ACC112 (cell line): ENCODE results near the gene KIF26B.

Experiments used
- H2AFZ ChIP-seq: fragments of 200-600 bp; sonication (generic); one replicate; pipeline ENCODE4 v1.6.0; 2017; ENCODE audit warnings: antibody characterized with exemption, low read length; ENCODE audit not compliant: unreplicated experiment
- H3K27ac ChIP-seq: fragments of 200-600 bp; sonication (generic); 2 replicates; pipeline ENCODE4 v1.5.1; 2014; ENCODE audit warnings: low read depth, mild to moderate bottlenecking, antibody characterized with exemption, low read length, moderate library complexity
- H3K27me3 ChIP-seq: fragments of 200-600 bp; sonication (generic); 2 replicates; pipeline ENCODE4 v1.6.1; 2014; ENCODE audit warnings: mild to moderate bottlenecking, antibody characterized with exemption, low read length, moderate library complexity, mixed read lengths; ENCODE audit not compliant: insufficient read depth
- H3K36me3 ChIP-seq: fragments of 200-600 bp; sonication (generic); 2 replicates; pipeline ENCODE4 v1.6.1; 2016; ENCODE audit warnings: mild to moderate bottlenecking, antibody characterized with exemption, low read length, moderate library complexity, mixed read lengths; ENCODE audit not compliant: insufficient read depth
- H3K4me1 ChIP-seq: fragments of 200-600 bp; sonication (generic); one replicate; pipeline ENCODE4 v1.6.1; 2016; ENCODE audit warnings: low read length, mixed read lengths; ENCODE audit not compliant: insufficient read depth, unreplicated experiment, control insufficient read depth
- H3K4me3 ChIP-seq: fragments of 200-600 bp; sonication (generic); 2 replicates; pipeline ENCODE4 v1.5.1; 2014; ENCODE audit warnings: mild to moderate bottlenecking, low read depth, low read length
- H3K79me2 ChIP-seq: fragments of 200-600 bp; sonication (generic); one replicate; pipeline ENCODE4 v1.6.0; 2016; ENCODE audit warnings: low read length; ENCODE audit not compliant: control insufficient read depth, unreplicated experiment, insufficient read depth

KIF26B gene

DNA sequence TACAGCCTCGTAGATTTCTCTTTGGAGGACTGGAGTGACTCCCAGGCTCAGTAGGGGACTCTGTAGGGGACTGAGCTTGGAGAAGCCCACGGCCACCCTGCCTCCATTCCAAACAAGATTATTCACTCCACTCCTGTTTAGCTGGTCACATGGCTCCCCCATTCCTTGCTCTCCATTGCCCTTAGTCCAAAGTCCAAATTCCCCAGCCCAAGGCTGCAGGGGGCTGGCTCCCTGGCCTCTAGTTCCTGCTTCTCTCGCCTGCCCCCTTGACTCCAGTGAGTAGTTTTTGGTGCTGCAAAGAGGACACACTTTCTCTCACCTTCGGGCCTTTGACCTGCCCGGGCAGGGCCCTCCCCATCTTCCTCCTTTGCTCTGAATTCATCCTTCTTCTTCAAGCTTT is 403.3 kb downstream of the KIF26B start:
- H3K4me1 ChIP-seq: no peaks in the 10 kb centered on the region

DNA sequence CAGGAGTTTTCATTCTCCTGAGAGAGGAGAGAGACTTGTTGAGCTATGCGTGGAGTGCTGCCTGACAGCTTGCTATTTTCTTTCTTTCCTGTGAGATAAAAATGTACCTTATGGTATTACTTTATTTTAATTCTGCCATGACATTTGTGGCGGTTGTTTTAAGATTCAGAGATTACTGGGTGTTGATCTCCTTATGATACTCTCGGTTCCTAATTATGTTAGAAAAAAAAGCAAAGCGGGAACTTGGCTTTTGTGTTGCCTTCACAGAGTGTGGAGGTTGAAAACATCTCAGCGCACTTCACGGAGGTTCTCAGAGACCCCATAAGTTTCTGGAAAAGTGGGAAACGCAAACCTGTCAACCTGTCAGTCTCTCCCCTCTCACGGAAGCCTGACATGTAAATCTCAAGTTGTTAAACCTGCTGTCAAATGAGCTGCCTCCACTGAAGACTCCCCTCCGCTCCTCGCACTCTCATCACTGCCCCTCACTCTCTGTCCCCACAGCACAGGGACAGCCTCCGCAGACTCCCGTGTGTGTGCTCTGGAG is 405.6 kb downstream of the KIF26B start:
- Histone ChIP-seq H2AFZ (no peak overlapping the region), H3K4me3 (no peak overlapping the region), H3K79me2 (no peaks in the 10 kb centered on the region), H3K27ac (no peak overlapping the region), H3K4me1 (no peaks in the 10 kb centered on the region), H3K27me3 (no peaks in the 10 kb centered on the region), H3K36me3 (no peaks in the 10 kb centered on the region)

More for the DNA sequence above, 403.3 kb downstream of the KIF26B start:
- Histone ChIP-seq H3K4me3 (no peak overlapping the region), H2AFZ (no peak overlapping the region), H3K36me3 (no peaks in the 10 kb centered on the region), H3K27ac (no peak overlapping the region), H3K27me3 (no peaks in the 10 kb centered on the region), H3K79me2 (no peaks in the 10 kb centered on the region)

DNA sequence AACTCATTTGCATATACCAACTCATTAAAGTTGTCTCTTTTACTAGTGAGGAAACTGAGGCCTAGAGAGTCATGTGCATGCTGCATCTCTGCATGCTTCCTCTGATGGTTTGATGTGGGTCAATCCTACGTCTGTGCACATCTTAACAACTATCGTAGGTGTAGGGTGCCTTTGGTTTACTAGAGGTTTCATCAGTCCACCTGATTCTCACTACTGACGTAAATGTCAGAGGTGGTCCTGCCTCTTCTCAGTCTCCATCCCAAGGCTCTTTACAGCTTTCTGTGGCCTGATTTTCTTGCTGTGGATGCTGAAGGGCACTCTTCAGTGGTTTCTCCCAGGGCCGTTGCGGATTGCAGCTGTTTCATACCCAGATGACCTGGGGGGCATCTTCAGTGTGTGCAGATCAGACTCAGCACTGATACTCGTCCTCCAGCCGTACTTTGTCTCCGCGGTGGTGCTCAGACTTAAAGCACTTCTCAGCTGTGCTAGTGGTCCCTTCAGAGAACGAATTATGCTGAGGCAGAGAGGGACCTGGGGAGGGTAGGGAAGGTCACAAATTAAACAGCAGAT is 407.0 kb downstream of the KIF26B start:
- Histone ChIP-seq H3K36me3 (no peaks in the 10 kb centered on the region), H3K4me1 (no peaks in the 10 kb centered on the region), H3K27ac (no peak overlapping the region), H3K4me3 (no peak overlapping the region), H3K79me2 (no peaks in the 10 kb centered on the region), H2AFZ (no peak overlapping the region), H3K27me3 (no peaks in the 10 kb centered on the region)

DNA sequence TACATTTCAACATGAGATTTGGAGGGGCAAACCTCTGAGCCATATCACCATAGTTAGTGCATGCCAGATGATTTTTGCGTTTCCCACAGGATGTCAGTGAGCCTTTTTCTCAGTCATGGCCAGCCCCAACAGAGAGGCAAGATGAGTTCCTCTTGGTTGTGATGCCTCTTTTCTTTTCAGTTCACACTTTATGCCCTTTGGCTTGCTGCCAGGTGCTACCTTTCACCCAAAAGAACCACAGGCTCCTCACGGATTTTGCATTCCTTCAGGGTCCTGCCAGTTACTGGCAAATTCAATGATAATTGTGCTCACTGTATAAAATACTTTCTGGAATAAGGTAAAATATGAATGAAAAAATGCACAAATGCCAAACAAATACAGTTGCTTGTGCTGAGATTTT is 411.3 kb downstream of the KIF26B start:
- no peaks in the 10 kb centered on the region for H3K27me3 ChIP-seq
- H2AFZ ChIP-seq: no peak overlapping the region
- H3K4me1 ChIP-seq: no peaks in the 10 kb centered on the region
- H3K4me3 ChIP-seq: no peak overlapping the region
- no peaks in the 10 kb centered on the region for H3K36me3 ChIP-seq
- no peaks in the 10 kb centered on the region for H3K79me2 ChIP-seq
- no peak overlapping the region for H3K27ac ChIP-seq

DNA sequence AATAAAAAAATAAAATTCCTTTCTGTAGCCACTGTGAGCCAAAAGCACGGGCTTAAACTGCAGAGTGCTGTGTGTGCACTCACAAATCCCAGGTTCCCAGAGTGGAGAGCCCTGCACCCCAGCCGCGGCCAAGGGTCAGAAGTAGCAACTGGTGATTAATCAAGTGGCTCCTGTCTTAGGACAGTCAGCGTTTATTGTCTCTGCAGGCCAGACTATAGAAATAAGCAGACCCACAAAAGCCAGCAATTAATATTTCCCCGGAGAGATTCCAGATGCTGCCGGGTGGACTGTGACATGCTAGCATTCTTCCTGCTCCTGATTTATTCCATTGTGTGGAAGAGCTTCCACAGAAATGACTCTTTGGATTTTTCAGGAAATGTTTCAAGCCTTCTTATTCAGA is 412.2 kb downstream of the KIF26B start:
- H3K36me3 ChIP-seq: no peaks in the 10 kb centered on the region
- H3K27ac ChIP-seq: no peak overlapping the region
- no peaks in the 10 kb centered on the region for H3K79me2 ChIP-seq
- no peak overlapping the region for H3K4me3 ChIP-seq
- no peaks in the 10 kb centered on the region for H3K27me3 ChIP-seq
- no peak overlapping the region for H2AFZ ChIP-seq
- H3K4me1 ChIP-seq: no peaks in the 10 kb centered on the region

DNA sequence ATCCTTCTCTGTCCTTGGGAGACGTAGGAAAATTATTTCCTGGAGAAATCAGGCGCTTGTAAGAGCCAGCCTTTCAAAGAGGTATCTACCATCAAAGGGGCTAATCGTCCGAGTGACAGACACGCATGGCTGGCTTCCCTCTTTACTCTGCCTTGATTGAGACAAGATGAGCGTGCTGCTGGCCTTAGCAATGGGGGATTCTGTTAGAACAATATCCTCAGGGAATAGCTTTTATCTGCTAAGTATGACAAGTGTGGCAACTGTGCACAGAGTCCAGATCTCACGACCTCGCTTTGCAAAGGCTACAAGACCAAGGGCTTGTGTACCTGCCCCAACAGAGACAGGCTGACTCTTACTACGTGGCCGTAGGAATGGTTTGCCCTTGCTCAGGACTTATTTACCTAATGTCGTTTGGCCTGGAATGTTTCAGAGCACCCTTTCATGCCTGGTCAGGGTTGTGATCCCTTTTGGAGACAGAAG is 417.1 kb downstream of the KIF26B start:
- Histone ChIP-seq H3K36me3 (no peaks in the 10 kb centered on the region), H2AFZ (no peak overlapping the region), H3K4me3 (no peak overlapping the region), H3K27me3 (no peaks in the 10 kb centered on the region), H3K79me2 (no peaks in the 10 kb centered on the region), H3K27ac (no peak overlapping the region), H3K4me1 (no peaks in the 10 kb centered on the region)

- H3K4me1 ChIP-seq: no peaks in the 10 kb centered on the region
- no peaks in the 10 kb centered on the region for H3K79me2 ChIP-seq
- H2AFZ ChIP-seq: no peak overlapping the region
- H3K27me3 ChIP-seq: no peaks in the 10 kb centered on the region
- no peak overlapping the region for H3K4me3 ChIP-seq
- H3K36me3 ChIP-seq: no peaks in the 10 kb centered on the region
- no peak overlapping the region for H3K27ac ChIP-seq
These were observed 417.9 kb downstream of the KIF26B start for GRCh38 chr1:245572709-245573108.

GRCh38 chr1:245575710-245576109 is 420.9 kb downstream of the KIF26B start:
- H3K4me1 ChIP-seq: no peaks in the 10 kb centered on the region
- H3K4me3 ChIP-seq: no peak overlapping the region
- H2AFZ ChIP-seq: no peak overlapping the region
- no peaks in the 10 kb centered on the region for H3K79me2 ChIP-seq
- no peaks in the 10 kb centered on the region for H3K36me3 ChIP-seq
- H3K27ac ChIP-seq: no peak overlapping the region
- H3K27me3 ChIP-seq: no peaks in the 10 kb centered on the region

GRCh38 chr1:245576323-245576722 is 421.5 kb downstream of the KIF26B start:
- no peaks in the 10 kb centered on the region for H3K27me3 ChIP-seq
- H3K4me1 ChIP-seq: no peaks in the 10 kb centered on the region
- no peak overlapping the region for H2AFZ ChIP-seq

DNA sequence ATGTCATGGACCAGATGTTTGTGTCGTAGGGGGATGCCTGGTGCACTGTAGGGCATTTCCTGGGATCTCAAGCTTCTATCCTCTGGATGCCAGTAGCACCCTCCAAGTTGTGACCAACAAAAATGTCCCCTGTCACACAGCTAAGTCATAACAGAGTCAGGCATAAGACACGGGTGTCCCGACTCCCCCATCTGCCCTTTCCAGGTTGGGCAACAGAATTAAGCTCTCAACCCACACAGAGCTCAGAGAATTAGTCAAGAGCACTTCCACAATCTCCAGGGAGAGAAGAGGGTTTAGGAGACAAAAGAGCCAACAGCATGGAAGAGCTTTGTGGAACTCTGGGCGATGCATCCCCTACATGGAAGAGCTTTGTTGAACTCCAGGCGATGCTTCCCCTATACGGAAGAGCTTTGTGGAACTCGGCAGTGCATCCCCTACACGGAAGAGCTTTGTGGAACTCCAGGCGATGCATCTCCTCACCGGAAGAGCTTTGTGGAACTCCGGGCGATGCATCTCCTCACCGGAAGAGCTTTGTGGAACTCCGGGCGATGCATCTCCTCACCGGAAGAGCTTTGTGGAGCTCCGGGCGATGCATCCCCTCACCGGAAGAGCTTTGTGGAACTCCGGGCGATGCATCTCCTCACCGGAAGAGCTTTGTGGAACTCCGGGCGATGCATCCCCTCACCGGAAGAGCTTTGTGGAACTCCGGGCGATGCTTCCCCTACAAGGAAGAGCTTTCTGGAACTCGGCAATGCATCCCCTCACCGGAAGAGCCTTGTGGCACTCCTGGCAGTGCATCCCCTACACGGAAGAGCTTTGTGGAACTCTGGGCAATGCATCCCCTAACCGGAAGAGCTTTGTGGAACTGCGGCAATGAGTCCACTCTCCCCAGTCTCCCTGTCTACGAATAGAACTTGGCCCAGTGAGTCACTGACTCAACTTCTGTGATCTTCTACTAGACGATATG is 422.7 kb downstream of the KIF26B start:
- Histone ChIP-seq H3K27ac (no peak overlapping the region), H3K4me1 (no peaks in the 10 kb centered on the region), H3K36me3 (no peaks in the 10 kb centered on the region), H3K27me3 (no peaks in the 10 kb centered on the region), H3K4me3 (no peak overlapping the region), H3K79me2 (no peaks in the 10 kb centered on the region), H2AFZ (no peak overlapping the region)

More at GRCh38 chr1:245576323-245576722, 421.5 kb downstream of the KIF26B start:
- Histone ChIP-seq H3K79me2 (no peaks in the 10 kb centered on the region), H3K27ac (no peak overlapping the region), H3K36me3 (no peaks in the 10 kb centered on the region), H3K4me3 (no peak overlapping the region)
